Prostate gland (tissue), 2 donors: ENCODE data around the gene COPS8.

Experiments used
- CTCF ChIP-seq, 4 experiments: fragments of 200-600 bp in 2 of 4; fragments of 450-650 bp in 2 of 4; sonication (generic) in 2 of 4; IDR thresholded peaks; 1 replicate in 3 of 4; 2 replicates in 1 of 4; pipeline ENCODE4 v1.5.1; 2016 to 2019; ENCODE audit warnings: antibody characterized with exemption in 4 of 4, mild to moderate bottlenecking in 2 of 4, moderate library complexity in 2 of 4
- POLR2A ChIP-seq: fragments of 450-650 bp; IDR thresholded peaks from one replicate; pipeline ENCODE4 v1.6.1; 2016; ENCODE audit warnings: antibody characterized with exemption, mild to moderate bottlenecking
- POLR2AphosphoS5 ChIP-seq: sonication (generic); formaldehyde crosslinking; IDR thresholded peaks from one replicate; pipeline ENCODE4 v1.6.1; 2017; ENCODE audit warnings: antibody characterized with exemption

DNA sequence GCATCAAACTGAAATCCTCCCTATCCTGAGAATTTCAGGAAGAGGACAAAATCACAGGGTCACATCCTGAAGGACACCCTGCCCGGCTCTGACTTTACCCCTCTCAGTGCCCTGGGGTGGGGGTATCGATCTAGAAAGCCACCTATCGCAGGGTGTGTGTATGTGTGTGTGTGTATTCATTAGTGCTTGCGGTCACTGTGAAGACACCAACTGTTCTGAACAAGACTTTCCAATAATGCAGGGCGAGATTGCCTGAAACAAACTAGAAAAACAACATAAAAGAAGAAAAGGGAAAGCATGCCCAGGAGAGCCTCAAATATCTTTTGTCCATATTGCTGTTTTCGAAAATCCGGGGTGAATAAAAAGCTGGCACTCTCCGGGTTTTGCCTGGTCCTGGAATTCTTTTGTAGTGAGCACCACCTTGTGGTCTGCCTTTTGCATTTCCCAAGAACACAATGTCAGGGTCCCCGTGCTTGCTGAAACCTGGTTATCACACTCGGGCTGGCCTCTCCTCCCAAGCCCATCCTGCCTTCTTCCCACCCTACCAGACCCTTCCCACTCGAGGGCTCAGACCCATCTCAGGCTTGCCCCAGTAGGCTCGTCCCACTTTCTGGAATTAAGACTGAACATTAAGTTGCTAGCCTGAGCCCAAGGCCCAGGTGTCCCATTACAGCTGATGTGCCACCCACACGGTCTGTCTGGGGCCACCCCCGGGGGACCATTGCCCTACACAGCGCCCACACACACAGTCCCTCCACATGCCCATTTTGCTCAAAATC, 25.0 kb upstream of the COPS8 start:
- TF ChIP-seq CTCF (IDR thresholded peaks at IDR 0.05) (peak in 3 of 4 experiments; percentile 62 to 78 (median 72)), POLR2AphosphoS5 (peak; percentile 9), POLR2A (no peak)
